ENCODE results near the gene SLC25A21.
"Not testable (repeated sequence)": the region's sequence is repeated elsewhere in the genome, so short reads cannot be mapped to it uniquely, and the experiment has no call there.

Gene SLC25A21

GRCh38 chr14:37172024-37172869 is at the start of gene SLC25A21:
TSS of gene SLC25A21 (minus strand) at chr14:37172606.
- no peak for DNase-seq (ENCODE audit: low read depth)

- DNase-seq (ENCODE audit: low read depth) = no peak
These were observed 48.7 kb upstream of the SLC25A21 start for GRCh38 chr14:37221073-37221472.

GRCh38 chr14:37215345-37215744 is 42.9 kb upstream of the SLC25A21 start:
- no peak for DNase-seq (ENCODE audit: low read depth)

GRCh38 chr14:37213016-37213415 is 40.6 kb upstream of the SLC25A21 start:
- no peak for DNase-seq (ENCODE audit: low read depth)

GRCh38 chr14:37210448-37210847 is 38.0 kb upstream of the SLC25A21 start:
- no peak for DNase-seq (ENCODE audit: low read depth)

GRCh38 chr14:37209617-37210016 is 37.2 kb upstream of the SLC25A21 start:
- DNase-seq (ENCODE audit: low read depth) = not testable (repeated sequence)

- not testable (repeated sequence) for DNase-seq (ENCODE audit: low read depth)
These were observed 33.5 kb upstream of the SLC25A21 start for GRCh38 chr14:37205623-37206605.

GRCh38 chr14:37203423-37203822 is 31.0 kb upstream of the SLC25A21 start:
- no peak for DNase-seq (ENCODE audit: low read depth)

GRCh38 chr14:37202812-37203211 is 30.4 kb upstream of the SLC25A21 start:
- DNase-seq (ENCODE audit: low read depth) = no peak

GRCh38 chr14:37202265-37202664 is 29.9 kb upstream of the SLC25A21 start:
- DNase-seq (ENCODE audit: low read depth) = no peak

- no peak for DNase-seq (ENCODE audit: low read depth)
These were observed 29.3 kb upstream of the SLC25A21 start for GRCh38 chr14:37201724-37202123.

GRCh38 chr14:37198907-37199306 is 26.5 kb upstream of the SLC25A21 start:
- no peak for DNase-seq (ENCODE audit: low read depth)

GRCh38 chr14:37198273-37198598 is 25.8 kb upstream of the SLC25A21 start:
- DNase-seq (ENCODE audit: low read depth) = no peak

- DNase-seq (ENCODE audit: low read depth) = no peak
These were observed 25.2 kb upstream of the SLC25A21 start, which contains the start of gene MIPOL1 for GRCh38 chr14:37197421-37198272. TSS of gene MIPOL1 (plus strand) at chr14:37197937. CDS start at chr14:37247889, 49,952 bp downstream.

GRCh38 chr14:37196604-37197420 is 24.4 kb upstream of the SLC25A21 start:
- no peak for DNase-seq (ENCODE audit: low read depth)

- no peak for DNase-seq (ENCODE audit: low read depth)
These were observed 22.9 kb upstream of the SLC25A21 start for GRCh38 chr14:37195327-37195726.

GRCh38 chr14:37194698-37195097 is 22.3 kb upstream of the SLC25A21 start:
- DNase-seq (ENCODE audit: low read depth) = no peak

GRCh38 chr14:37189733-37190132 is 17.3 kb upstream of the SLC25A21 start:
- DNase-seq (ENCODE audit: low read depth) = not testable (repeated sequence)

GRCh38 chr14:37187840-37188577 is 15.6 kb upstream of the SLC25A21 start:
- not testable (repeated sequence) for DNase-seq (ENCODE audit: low read depth)

GRCh38 chr14:37187294-37187693 is 14.9 kb upstream of the SLC25A21 start:
- DNase-seq (ENCODE audit: low read depth) = no peak
